B cell (primary cell): ENCODE data around the gene GCNT3. TPM values are rescaled to one million over a fixed set of nuclear protein-coding genes. Genes with fewer than 3 reads are reported as not detected.

ENCODE experiments used
- ATAC-seq: fragments of 200-7000 bp; cut with Tn5 transposase; one replicate; pipeline ENCODE4 v1.10.0; 2021; ENCODE audit warnings: low read depth, mild to moderate bottlenecking, moderate number of reproducible peaks, moderate library complexity
- CTCF ChIA-PET: fragments of 350-600 bp; sonication (Branson Sonifier 250); formaldehyde crosslinking; loops from one replicate; lab custom pipeline; 2021; ENCODE audit warnings: antibody characterized with exemption, inconsistent platforms; lab: Charles Lee
- POLR2A ChIA-PET: fragments of 350-600 bp; sonication (Branson Sonifier 250); formaldehyde crosslinking; loops from one replicate; lab custom pipeline; 2021; ENCODE audit warnings: antibody characterized with exemption; lab: Charles Lee
- DNase-seq: peaks from one replicate; pipeline ENCODE4 v3.0.0; 2013
- H2AFZ ChIP-seq: 2 replicates; pipeline ENCODE4 v1.6.1; 2012; ENCODE audit warnings: mild to moderate bottlenecking, low read depth, low read length; ENCODE audit not compliant: insufficient read depth, poor library complexity, severe bottlenecking
- H3K27ac ChIP-seq, 2 donors: 1 replicate in 1 of 2; 2 replicates in 1 of 2; pipeline ENCODE4 v1.5.1; 2012 to 2013; ENCODE audit warnings: low read length in 2 of 2, mild to moderate bottlenecking in 2 of 2, moderate library complexity in 1 of 2
- H3K27me3 ChIP-seq, 4 experiments: fragments of 200-600 bp in 1 of 4; sonication (generic) in 1 of 4; replicated peaks in 1 of 4; 1 replicate in 2 of 4; 2 replicates in 2 of 4; pipeline versions ENCODE4 v1.6.1 to v1.7.0; 2013 to 2016; ENCODE audit warnings: low read length in 3 of 4, mild to moderate bottlenecking in 2 of 4, mixed read lengths in 1 of 4, moderate library complexity in 1 of 4; ENCODE audit not compliant: insufficient read depth in 4 of 4, control insufficient read depth in 3 of 4; ENCODE audit errors: control extremely low read depth in 1 of 4
- H3K36me3 ChIP-seq, 2 experiments: replicated peaks in 1 of 2; 1 replicate in 1 of 2; 2 replicates in 1 of 2; pipeline versions ENCODE4 v1.6.1 to v1.7.1; 2013; ENCODE audit warnings: low read length in 1 of 2; ENCODE audit not compliant: insufficient read depth in 2 of 2, control insufficient read depth in 1 of 2; ENCODE audit errors: control extremely low read depth in 1 of 2, extremely low read depth in 1 of 2
- H3K4me1 ChIP-seq, 2 donors: fragments of 200-600 bp in 1 of 2; sonication (generic) in 1 of 2; 1 replicate in 1 of 2; 2 replicates in 1 of 2; pipeline versions ENCODE4 v1.5.1 to v1.6.1; 2013 to 2017; ENCODE audit warnings: low read length in 2 of 2; ENCODE audit not compliant: control insufficient read depth in 2 of 2, insufficient read depth in 2 of 2
- H3K4me2 ChIP-seq: replicated peaks from 2 replicates; pipeline ENCODE3; 2012; ENCODE audit warnings: mild to moderate bottlenecking, low read depth, low read length; ENCODE audit not compliant: poor library complexity, severe bottlenecking
- H3K4me3 ChIP-seq, 5 experiments: fragments of 200-600 bp in 1 of 5; sonication (generic) in 1 of 5; 1 replicate in 3 of 5; 2 replicates in 2 of 5; pipeline versions ENCODE4 v1.5.1 to v1.7.0; 2011 to 2016; ENCODE audit warnings: low read length in 4 of 5, mild to moderate bottlenecking in 4 of 5, low read depth in 2 of 5, control low read depth in 1 of 5, moderate library complexity in 1 of 5; ENCODE audit not compliant: insufficient read depth in 1 of 5; ENCODE audit errors: control extremely low read depth in 1 of 5, extremely low read depth in 1 of 5
- H3K79me2 ChIP-seq: fragments of 200-600 bp; sonication (generic); one replicate; pipeline ENCODE4 v1.6.0; 2016; ENCODE audit warnings: low read length; ENCODE audit not compliant: control insufficient read depth, insufficient read depth
- H3K9ac ChIP-seq: fragments of 200-600 bp; sonication (generic); 2 replicates; pipeline ENCODE4 v1.6.1; 2017; ENCODE audit warnings: mild to moderate bottlenecking, low read length, moderate library complexity
- H3K9me3 ChIP-seq, 3 donors: one replicate each; pipeline versions ENCODE4 v1.6.1 to v1.7.1; 2013; ENCODE audit warnings: low read length in 2 of 3; ENCODE audit not compliant: control insufficient read depth in 2 of 3, insufficient read depth in 1 of 3; ENCODE audit errors: control extremely low read depth in 1 of 3
- H4K20me1 ChIP-seq: 2 replicates; pipeline ENCODE4 v1.6.0; 2012; ENCODE audit warnings: mild to moderate bottlenecking, low read length; ENCODE audit not compliant: insufficient read depth, control insufficient read depth, poor library complexity, severe bottlenecking
- H3K27ac Mint-ChIP-seq: one replicate; pipeline ENCODE4 v1.8.0; 2021; ENCODE audit warnings: mixed read lengths
- H3K27me3 Mint-ChIP-seq: one replicate; pipeline ENCODE4 v1.8.0; 2021; ENCODE audit warnings: mixed read lengths
- H3K4me1 Mint-ChIP-seq: one replicate; pipeline ENCODE4 v1.8.0; 2021; ENCODE audit warnings: mixed read lengths
- H3K4me3 Mint-ChIP-seq: one replicate; pipeline ENCODE4 v1.8.0; 2021; ENCODE audit warnings: mixed read lengths
- H3K9me3 Mint-ChIP-seq: one replicate; pipeline ENCODE4 v1.8.0; 2022; ENCODE audit warnings: mixed read lengths; ENCODE audit not compliant: insufficient read depth
- CTCF ChIP-seq: fragments of 200-600 bp; IDR thresholded peaks from one replicate; pipeline ENCODE4 v1.8.0; 2022; ENCODE audit warnings: antibody characterized with exemption, mild to moderate bottlenecking
- EZH2 ChIP-seq: IDR thresholded peaks from 2 replicates; pipeline ENCODE4 v1.6.1; 2012; ENCODE audit warnings: borderline replicate concordance, low read depth, mild to moderate bottlenecking, moderate library complexity, low read length; ENCODE audit not compliant: insufficient read depth, poor library complexity, severe bottlenecking
- WGBS: methylation state at CpG from one replicate; pipeline ENCODE4 v1.1.5; 2013; ENCODE audit warnings: missing lambda C conversion rate; ENCODE audit not compliant: insufficient coverage; 5-methylcytosine and 5-hydroxymethylcytosine counted together
- intact Hi-C: fragments of 100-400 bp; cut with micrococcal nuclease; formaldehyde crosslinking; loops from one replicate; pipeline ENCODE4 v1.10.0; 2022
- polyA plus RNA-seq: library from polyadenylated mRNA; depleted of rRNA; stranded (reverse); fragments of >200 nt; gene quantifications from 2 replicates; pipeline ENCODE4 v1.2.3, GENCODE V29; 2012
- total RNA-seq, 2 donors: library from RNA; stranded (reverse); fragments of 120-200 nt in 1 of 2; gene quantifications; 1 replicate in 1 of 2; 2 replicates in 1 of 2; pipeline versions ENCODE4 v1.2.3 to v1.2.4, GENCODE V29; 2013 to 2022

Gene GCNT3
- total and polyA plus RNA-seq, 2 donors (not counting 1 experiment from before 2014, with no cell fraction given): not detected

GRCh38 chr15:59657635-59658125, 46.1 kb downstream of the GCNT3 start:
- ATAC-seq: peak; percentile 2
- H3K9ac ChIP-seq: peak overlapping the region; percentile 84

More at GRCh38 chr15:59657635-59658125, 46.1 kb downstream of the GCNT3 start:
- Mint-ChIP-seq H3K4me1 (peaks cover 10% of the 10 kb centered on the region), H3K27me3 (no peaks in the 10 kb centered on the region), H3K9me3 (no peaks in the 10 kb centered on the region), H3K4me3 (no peak overlapping the region), H3K27ac (peak overlapping the region; percentile 86)
- H3K9me3 ChIP-seq: no peaks in the 10 kb centered on the region
- no peak for DNase-seq
- H3K36me3 ChIP-seq: peaks cover 14 to 27% of the 10 kb centered on the region in 2 experiments
- H4K20me1 ChIP-seq: peaks cover 24% of the 10 kb centered on the region
- H3K27me3 ChIP-seq: no peaks in the 10 kb centered on the region
- ChIA-PET POLR2A (interaction anchor here (0.5 to 0.9 kb wide), 3 partner anchors 31 to 698 kb away, joined by 3 to 5 read pairs (median 4); no protein-coding TSS in a partner anchor), CTCF (interaction anchor here (0.6 to 3.0 kb wide), 8 partner anchors 17 to 856 kb away, joined by 3 to 12 read pairs (median 4); partner anchors contain the start of gene BNIP2)
- peak overlapping the region; percentile 44 to 94 (median 92) for H3K4me3 ChIP-seq
- H3K27ac ChIP-seq: peak overlapping the region in 1 of 2 donors; percentile 64
- H3K79me2 ChIP-seq: peaks cover 44% of the 10 kb centered on the region
- WGBS: 61% methylated on average over 17 of the region's 23 CpGs
- H2AFZ ChIP-seq: peak overlapping the region; percentile 82
- TF ChIP-seq CTCF (no peak), EZH2 (no peak)
- intact Hi-C loops: loop anchor here (1.0 to 10.0 kb wide), 4 partner anchors 29 to 907 kb away; partner anchors contain the start of gene SLTM
- H3K4me2 ChIP-seq: peak overlapping the region; percentile 78
- H3K4me1 ChIP-seq: peaks cover 19 to 27% of the 10 kb centered on the region in 2 donors
